NCI-H345 treated with DMSO at 0.1 percent for 48 hours (cell line): ENCODE data around the gene GPRIN1.
A peak's percentile ranks its signal among the peaks of the same experiment; 100 is the strongest.

ENCODE experiments used
- DNase-seq: peaks from one replicate; lab custom pipeline; 2025; ENCODE audit not compliant: unreplicated experiment; lab: John Stamatoyannopoulos, UW

Gene GPRIN1

GRCh38 chr5:176643491-176644219 lies 33.7 kb upstream of the GPRIN1 start:
- DNase-seq = no peak

- no peak for DNase-seq
Measured at GRCh38 chr5:176642675-176643490, 32.9 kb upstream of the GPRIN1 start.

- DNase-seq = no peak
Measured at GRCh38 chr5:176640616-176641015, 30.7 kb upstream of the GPRIN1 start.

GRCh38 chr5:176639981-176640380 lies 30.0 kb upstream of the GPRIN1 start:
- no peak for DNase-seq

DNA sequence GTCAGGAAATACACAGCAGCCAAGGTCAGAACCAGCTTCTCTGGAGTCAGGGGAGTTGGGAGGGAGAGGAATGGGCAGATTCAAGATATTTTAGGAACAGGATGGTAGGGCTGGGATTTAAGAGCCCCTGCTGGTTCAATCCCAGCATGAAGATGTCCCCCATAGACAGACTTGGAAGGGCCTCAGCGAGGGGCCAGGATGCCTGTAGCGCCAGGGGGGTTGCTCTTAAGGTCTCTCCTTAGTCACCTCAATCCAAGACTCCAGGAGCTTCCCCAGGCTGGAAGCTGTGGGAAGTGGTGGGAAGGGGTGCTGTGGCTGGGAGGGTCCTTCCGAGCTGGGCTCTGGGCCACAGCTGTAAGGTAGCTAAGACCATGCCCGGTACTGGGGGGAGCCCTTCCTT lies 29.3 kb upstream of the GPRIN1 start:
- no peak for DNase-seq

DNA sequence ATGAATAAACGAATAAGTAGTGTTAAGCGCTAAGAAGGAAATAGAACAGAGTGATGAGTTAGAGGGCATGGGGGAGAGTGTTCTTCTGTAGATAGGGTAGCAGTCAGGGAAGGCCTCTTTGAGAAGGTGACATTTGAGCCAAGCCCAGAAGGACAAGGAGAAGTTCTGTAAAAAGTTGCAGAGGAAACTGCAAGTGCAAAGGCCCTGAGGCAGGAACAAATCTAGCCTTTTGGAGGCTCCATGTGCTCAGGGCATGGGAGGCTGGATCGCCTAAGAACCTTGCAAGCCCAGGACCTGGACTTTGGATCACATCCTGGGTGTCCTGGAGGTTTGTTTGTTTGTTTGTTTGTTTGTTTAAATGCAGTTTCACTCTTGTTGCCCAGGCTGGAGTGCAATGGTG lies 28.5 kb upstream of the GPRIN1 start:
- DNase-seq = no peak

- no peak for DNase-seq
Measured at GRCh38 chr5:176637556-176637955, 27.6 kb upstream of the GPRIN1 start.

DNA sequence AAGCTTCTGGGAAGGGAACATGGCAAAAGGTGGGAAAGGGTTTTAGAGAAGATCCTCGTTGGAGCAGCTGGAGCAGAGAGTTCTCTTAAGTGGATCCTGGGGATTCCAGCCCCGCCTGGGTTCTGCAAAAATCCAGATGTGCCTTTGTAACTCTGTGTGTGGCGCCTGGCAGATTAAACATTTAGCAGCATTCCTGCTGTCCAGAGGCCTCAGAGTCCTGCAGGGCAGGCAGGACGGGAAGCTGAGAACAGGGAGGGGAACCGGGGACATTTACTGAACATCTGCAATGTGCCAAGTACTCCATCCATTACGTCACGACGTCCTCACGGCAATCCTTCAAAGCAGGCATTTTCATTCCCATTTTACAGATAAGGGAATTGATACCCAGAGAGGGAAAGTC lies 26.5 kb upstream of the GPRIN1 start:
- DNase-seq = no peak

- no peak for DNase-seq
Measured at GRCh38 chr5:176633598-176633997, 23.6 kb upstream of the GPRIN1 start.

DNA sequence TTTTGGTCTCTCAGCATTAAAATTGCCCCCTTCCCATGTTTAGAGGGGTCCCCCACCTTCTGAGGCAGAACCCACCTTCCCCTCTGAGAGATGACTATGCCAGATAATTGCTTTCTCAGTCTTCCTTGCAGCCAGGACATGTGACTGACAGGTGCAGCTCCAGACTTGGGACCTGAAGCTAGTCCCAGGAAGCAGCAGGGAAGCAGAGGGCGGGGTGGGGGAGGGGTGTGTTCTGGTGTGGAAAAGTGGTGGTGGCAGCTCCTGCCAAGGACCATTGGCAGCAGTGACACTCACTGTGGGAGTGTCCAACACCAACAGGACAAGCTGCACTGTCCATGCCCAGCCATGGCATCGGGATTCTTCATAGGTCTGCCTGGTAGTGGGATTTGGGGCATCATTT lies 22.8 kb upstream of the GPRIN1 start:
- DNase-seq = no peak

GRCh38 chr5:176631383-176632200 lies 21.6 kb upstream of the GPRIN1 start:
- DNase-seq = no peak

DNA sequence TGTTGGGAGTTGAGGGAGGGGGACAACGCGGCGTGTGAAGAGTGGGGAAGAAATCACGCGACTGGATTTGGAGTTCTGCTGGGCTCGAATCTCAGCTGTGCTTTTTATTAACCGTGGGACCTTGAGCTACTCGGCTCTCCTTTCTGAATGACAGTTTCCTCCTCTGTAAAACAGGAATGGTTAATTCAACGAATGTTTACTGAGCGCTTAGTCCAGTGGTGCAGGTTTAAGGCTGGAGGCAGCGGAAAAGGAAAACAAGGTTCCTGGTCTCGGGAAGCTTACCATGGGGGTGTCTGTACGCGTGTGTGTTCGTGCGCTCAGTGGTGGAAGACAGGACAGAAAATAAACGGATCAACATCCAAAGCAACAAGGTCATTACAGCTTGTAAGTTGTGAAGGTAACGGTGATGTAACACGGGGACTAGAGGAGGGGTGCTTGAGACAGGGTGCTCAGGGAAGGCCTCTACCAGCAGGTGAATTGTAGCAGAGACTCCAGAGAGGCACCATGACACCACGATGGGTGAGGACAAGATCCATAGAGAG lies 20.8 kb upstream of the GPRIN1 start:
- no peak for DNase-seq

DNA sequence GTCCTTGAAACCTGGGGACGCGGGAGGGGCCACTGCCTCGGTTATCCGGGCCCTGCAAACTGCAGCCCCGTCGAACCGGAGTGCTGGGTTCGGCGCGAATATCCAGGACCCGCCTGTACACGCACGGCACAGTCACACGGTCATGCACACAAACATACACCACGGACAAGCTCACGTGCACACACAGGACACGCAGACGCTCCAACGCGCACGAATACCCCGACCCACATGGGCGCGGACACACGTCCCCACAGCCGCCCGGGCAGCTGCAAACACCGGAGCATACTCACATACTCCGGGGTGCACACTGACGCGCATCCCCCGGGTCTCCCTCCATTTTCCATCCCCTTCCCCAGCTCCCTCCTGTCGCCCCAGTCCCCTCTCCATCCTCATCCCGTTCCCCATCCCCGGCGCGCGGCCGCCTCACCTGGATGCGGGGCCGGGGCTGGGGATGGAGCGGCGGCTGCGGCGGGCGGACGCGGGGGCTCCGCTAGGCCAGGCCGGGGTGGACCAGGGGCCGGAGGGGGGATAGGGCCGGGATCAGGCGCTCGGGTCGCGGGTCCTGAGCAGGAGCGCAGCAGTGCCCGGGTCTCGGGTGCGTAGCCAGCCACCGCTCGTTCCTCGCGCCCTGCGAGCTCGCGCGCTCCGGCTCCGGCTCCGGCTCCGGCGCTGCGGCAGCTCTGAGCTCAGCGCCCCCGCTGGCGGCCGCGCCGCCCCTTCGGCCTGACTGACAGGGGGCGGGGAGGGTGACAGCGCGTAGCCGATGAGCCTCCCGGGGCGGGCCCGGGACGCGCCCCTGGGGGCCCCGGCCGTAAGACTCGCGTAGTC lies 20.1 kb upstream of the GPRIN1 start, which contains the start of the genes EIF4E1B and SNCB:
EIF4E1B (plus strand) TSS at position 823 of the 828 bp plus-strand sequence. CDS start 12,113 bp downstream, outside the sequence.
SNCB (minus strand) TSS at position 682 of the 828 bp plus-strand sequence. CDS start 880 bp downstream, outside the sequence.
- DNase-seq = peak; percentile 48

DNA sequence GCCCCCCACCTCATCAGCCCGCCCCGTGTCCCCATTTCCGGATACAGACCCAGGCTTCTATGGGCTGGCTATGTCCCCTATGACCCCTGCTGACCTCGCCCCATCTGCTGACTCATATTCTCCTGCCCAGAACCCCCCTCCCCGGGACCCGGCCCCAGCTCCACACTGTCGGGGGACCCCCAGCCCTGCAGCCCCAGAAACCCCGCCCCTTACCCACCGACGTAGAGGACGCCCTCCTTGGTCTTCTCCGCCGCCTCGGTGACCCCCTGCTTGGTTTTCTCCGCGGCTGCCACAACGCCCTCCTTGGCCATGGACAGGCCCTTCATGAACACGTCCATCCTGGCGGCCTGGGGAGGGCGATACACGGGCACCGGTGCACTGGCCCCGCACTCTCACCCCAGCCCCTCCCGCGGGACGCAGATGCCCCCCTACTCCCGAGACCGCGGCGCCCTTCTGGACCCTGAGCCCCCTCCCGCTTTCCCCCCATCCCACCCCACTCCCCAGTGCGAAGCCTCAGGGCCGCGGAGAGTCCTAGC lies 19.4 kb upstream of the GPRIN1 start:
- no peak for DNase-seq

DNA sequence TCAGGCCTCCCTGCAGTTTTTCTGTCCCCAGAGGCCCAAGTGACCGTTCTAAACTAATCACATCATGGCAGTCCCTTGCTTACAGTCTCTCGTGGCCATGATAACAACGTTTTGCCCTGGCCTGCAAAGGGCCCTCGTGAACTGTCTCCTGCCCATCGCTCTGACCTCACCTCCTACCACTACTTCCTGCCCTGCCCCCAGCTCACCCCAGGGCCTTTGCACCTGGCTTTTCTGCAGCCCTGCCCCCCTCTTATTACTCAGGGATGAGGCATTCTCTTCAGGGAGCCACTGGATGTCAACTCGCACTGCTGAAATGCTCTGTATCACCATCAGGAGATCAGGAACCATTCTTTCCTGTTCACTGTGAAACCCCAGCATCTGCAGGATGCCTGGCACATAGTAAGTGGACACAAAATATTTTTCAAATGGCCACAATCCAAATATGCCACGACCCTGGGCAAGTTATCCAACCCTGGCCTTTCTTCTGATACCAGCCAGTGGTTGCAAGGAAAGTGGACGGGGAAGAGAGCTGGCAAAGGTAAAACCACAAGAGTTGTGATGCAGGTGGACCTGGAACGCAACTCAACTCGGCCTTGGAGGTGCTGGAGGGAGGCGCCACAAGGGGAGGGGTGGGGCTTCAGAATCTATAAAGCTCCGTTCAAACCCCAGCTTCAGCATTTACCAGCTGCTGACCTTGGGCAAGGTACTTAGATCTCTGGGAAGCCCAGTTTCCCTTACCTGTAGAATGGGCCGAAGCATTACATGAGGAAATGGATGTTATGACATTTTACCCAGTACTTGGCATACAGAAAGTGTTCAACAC lies 18.7 kb upstream of the GPRIN1 start:
- DNase-seq = no peak

- DNase-seq = no peak
Measured at GRCh38 chr5:176627582-176627981, 17.6 kb upstream of the GPRIN1 start.

- DNase-seq = no peak
Measured at GRCh38 chr5:176626876-176627236, 16.9 kb upstream of the GPRIN1 start.

DNA sequence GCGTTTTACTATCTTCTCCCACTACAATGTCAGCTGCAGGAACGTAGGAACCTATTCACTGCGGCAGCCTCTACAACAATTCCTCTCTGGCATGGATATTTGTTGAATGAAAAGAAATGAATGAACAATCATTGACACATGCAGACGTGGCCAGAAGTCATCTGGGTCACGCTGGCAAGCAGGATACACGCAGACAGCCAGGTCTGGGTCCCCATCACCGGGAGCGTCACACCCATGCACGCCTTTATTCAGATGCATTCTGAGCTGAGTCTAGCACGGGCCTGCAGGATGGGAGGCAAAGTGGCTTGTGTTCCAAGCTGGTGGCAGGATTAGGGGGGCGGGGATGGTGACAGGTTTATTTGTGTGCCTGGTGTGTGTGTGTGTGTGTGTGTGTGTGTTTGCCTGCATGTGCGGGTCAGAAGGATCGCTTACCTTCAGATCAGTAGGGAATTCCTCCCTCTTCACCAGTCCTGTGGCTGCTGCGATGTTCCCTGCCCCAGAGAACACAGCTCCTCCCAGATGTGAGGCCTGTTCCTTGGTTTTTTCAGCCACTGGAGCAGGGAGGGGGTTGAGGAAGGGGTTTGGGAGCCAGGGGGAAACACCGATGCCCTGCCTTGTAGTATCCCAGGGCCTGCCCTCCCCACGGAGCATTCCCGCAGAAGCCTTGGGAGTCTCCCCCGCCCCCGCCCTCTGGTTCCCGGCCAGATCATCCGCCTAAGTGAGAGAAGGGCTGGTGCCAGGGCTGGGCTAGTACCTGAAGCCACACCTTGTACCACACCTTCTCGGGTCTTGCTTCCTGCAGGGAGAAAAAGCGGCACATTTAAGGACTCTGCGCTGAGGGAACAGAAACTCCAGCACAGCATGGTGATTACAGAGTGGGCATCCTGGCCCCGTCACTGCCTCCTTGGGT lies 16.3 kb upstream of the GPRIN1 start:
- no peak for DNase-seq
